OCI-LY1 (cell line): Measurements from ENCODE around the gene AGPAT1.
"Not testable (repeated sequence)": the region's sequence is repeated elsewhere in the genome, so short reads cannot be mapped to it uniquely, and the experiment has no call there.

Experiments used
- H2AFZ ChIP-seq: fragments of 200-600 bp; sonication (generic), shearing (Covaris generic); 2 replicates; pipeline ENCODE4 v1.6.0; 2014; ENCODE audit warnings: antibody characterized with exemption, mild to moderate bottlenecking, low read length
- H3F3A ChIP-seq: fragments of 200-600 bp; sonication (generic), shearing (Covaris generic); 2 replicates; pipeline ENCODE4 v1.6.0; 2014; ENCODE audit warnings: mild to moderate bottlenecking, antibody characterized with exemption, low read length, moderate library complexity; ENCODE audit not compliant: insufficient read depth
- H3K27ac ChIP-seq: fragments of 200-600 bp; sonication (generic); 2 replicates; pipeline ENCODE4 v1.5.1; 2014; ENCODE audit warnings: low read length, mixed run types, mild to moderate bottlenecking, low read depth; ENCODE audit not compliant: poor library complexity, severe bottlenecking
- H3K27me3 ChIP-seq: fragments of 200-600 bp; sonication (generic); 2 replicates; pipeline ENCODE4 v1.6.0; 2014; ENCODE audit warnings: antibody characterized with exemption, mild to moderate bottlenecking, low read length, moderate library complexity; ENCODE audit not compliant: insufficient read depth
- H3K36me3 ChIP-seq: fragments of 200-600 bp; sonication (generic); 2 replicates; pipeline ENCODE4 v1.6.1; 2014; ENCODE audit warnings: mild to moderate bottlenecking, antibody characterized with exemption, low read length, moderate library complexity, mixed read lengths; ENCODE audit not compliant: insufficient read depth
- H3K4me1 ChIP-seq: fragments of 200-600 bp; sonication (generic); 2 replicates; pipeline ENCODE4 v1.5.1; 2014; ENCODE audit warnings: mild to moderate bottlenecking, low read length, moderate library complexity; ENCODE audit not compliant: insufficient read depth, severe bottlenecking
- H3K4me2 ChIP-seq: fragments of 200-600 bp; sonication (generic), shearing (Covaris generic); 2 replicates; pipeline ENCODE4 v1.6.1; 2014; ENCODE audit warnings: low read length
- H3K4me3 ChIP-seq: fragments of 200-600 bp; sonication (generic); 2 replicates; pipeline ENCODE4 v1.5.1; 2014; ENCODE audit warnings: low read length, low read depth, mild to moderate bottlenecking, mixed read lengths; ENCODE audit not compliant: poor library complexity, severe bottlenecking
- H3K79me2 ChIP-seq: fragments of 200-600 bp; shearing (Covaris generic); 2 replicates; pipeline ENCODE4 v1.6.1; 2016; ENCODE audit warnings: mixed run types, low read length, mixed read lengths; ENCODE audit not compliant: insufficient read depth
- H3K9ac ChIP-seq: fragments of 200-600 bp; sonication (generic), shearing (Covaris generic); 2 replicates; pipeline ENCODE4 v1.6.1; 2014; ENCODE audit warnings: mild to moderate bottlenecking, low read length, mixed read lengths
- H3K9me2 ChIP-seq: fragments of 200-600 bp; sonication (generic), shearing (Covaris generic); 2 replicates; pipeline ENCODE4 v1.6.1; 2014; ENCODE audit warnings: low read depth, mild to moderate bottlenecking, low read length, mixed read lengths
- H3K9me3 ChIP-seq: fragments of 200-600 bp; shearing (Covaris generic); 2 replicates; pipeline ENCODE4 v1.6.1; 2014; ENCODE audit warnings: low read length, mixed read lengths
- H4K20me1 ChIP-seq: fragments of 200-600 bp; sonication (generic), shearing (Covaris generic); 2 replicates; pipeline ENCODE4 v1.6.0; 2016; ENCODE audit warnings: mild to moderate bottlenecking, low read length; ENCODE audit not compliant: insufficient read depth
- CTCF ChIP-seq: fragments of 200-600 bp; sonication (generic), shearing (Covaris generic); IDR thresholded peaks from 2 replicates; pipeline ENCODE4 v1.5.1; 2017; ENCODE audit warnings: mild to moderate bottlenecking, antibody characterized with exemption, low read length, moderate library complexity, mixed read lengths
- EZH2 ChIP-seq: fragments of 200-600 bp; sonication (generic), shearing (Covaris generic); IDR thresholded peaks from 2 replicates; pipeline ENCODE4 v1.8.0; 2017; ENCODE audit warnings: borderline replicate concordance, mixed run types, mild to moderate bottlenecking, antibody characterized with exemption, low read length, moderate library complexity, mixed read lengths

Gene AGPAT1

GRCh38 chr6:32194388-32194787 is 18.5 kb upstream of the AGPAT1 start:
- Histone ChIP-seq H3K4me1 (peaks cover 55% of the 10 kb centered on the region), H3K9me2 (no peaks in the 10 kb centered on the region), H3K4me3 (no peak overlapping the region), H3K27me3 (no peaks in the 10 kb centered on the region), H4K20me1 (no peaks in the 10 kb centered on the region), H3K36me3 (no peaks in the 10 kb centered on the region), H3K27ac (peak overlapping the region; percentile 53), H3K79me2 (no peaks in the 10 kb centered on the region), H3K9me3 (no peaks in the 10 kb centered on the region), H3K9ac (no peak overlapping the region), H3K4me2 (no peak overlapping the region), H2AFZ (no peak overlapping the region), H3F3A (0 out of 2 replicates have a peak, but pooled peaks cover 3% of the 10 kb centered on the region)
- TF ChIP-seq EZH2 (no peak), CTCF (no peak)

- not testable (repeated sequence) for H3K36me3 ChIP-seq, H3K9me2 ChIP-seq, H3K27me3 ChIP-seq, H3K79me2 ChIP-seq, H4K20me1 ChIP-seq, H3K9me3 ChIP-seq, H3F3A ChIP-seq
- H3K4me2 ChIP-seq: peak overlapping the region; percentile 86
- H3K9ac ChIP-seq: peak overlapping the region; percentile 86
- H3K4me3 ChIP-seq: peak overlapping the region; percentile 73
- peak overlapping the region; percentile 54; the same call in 1 of the 2 replicates for H2AFZ ChIP-seq
- peak overlapping the region; percentile 88 for H3K27ac ChIP-seq
- H3K4me1 ChIP-seq: peaks cover 66% of the 10 kb centered on the region
Measured at GRCh38 chr6:32193096-32193495, 17.2 kb upstream of the AGPAT1 start.

- Histone ChIP-seq H3K9ac (peak within 1 kb of the TSS; percentile 86), H3K4me1 (peaks cover 65% of the 10 kb centered on the region), H3K4me3 (peak within 1 kb of the TSS; percentile 73), H3F3A (0 out of 2 replicates have a peak, but pooled peaks cover 3% of the 10 kb centered on the region), H3K27me3 (no peaks in the 10 kb centered on the region), H3K4me2 (peak within 1 kb of the TSS; percentile 86), H3K27ac (peak within 1 kb of the TSS; percentile 88), H3K36me3 (peaks cover 7% of the 10 kb centered on the region; the same call in 1 of the 2 replicates), H3K79me2 (no peaks in the 10 kb centered on the region), H3K9me2 (no peaks in the 10 kb centered on the region), H3K9me3 (no peaks in the 10 kb centered on the region), H2AFZ (peak within 1 kb of the TSS; percentile 54; the same call in 1 of the 2 replicates), H4K20me1 (no peaks in the 10 kb centered on the region)
- TF ChIP-seq EZH2 (no peak), CTCF (no peak)
Measured at GRCh38 chr6:32192608-32193039, 16.7 kb upstream of the AGPAT1 start, which contains the start of gene GPSM3. Gene GPSM3, minus strand, starts transcription at chr6:32192643. Its CDS starts 130 bp downstream, at chr6:32192513.
